GM12873 (cell line): ENCODE results near the gene PSMD4.

ENCODE experiments used
- TF ChIP-seq, protein P1 (sequence below): IDR thresholded peaks from 2 replicates; pipeline ENCODE4 v1.5.1; 2012; ENCODE audit warnings: low read depth, mild to moderate bottlenecking, moderate library complexity, low read length, control low read depth; ENCODE audit not compliant: insufficient read depth; ENCODE audit errors: missing control alignments

Gene PSMD4

DNA sequence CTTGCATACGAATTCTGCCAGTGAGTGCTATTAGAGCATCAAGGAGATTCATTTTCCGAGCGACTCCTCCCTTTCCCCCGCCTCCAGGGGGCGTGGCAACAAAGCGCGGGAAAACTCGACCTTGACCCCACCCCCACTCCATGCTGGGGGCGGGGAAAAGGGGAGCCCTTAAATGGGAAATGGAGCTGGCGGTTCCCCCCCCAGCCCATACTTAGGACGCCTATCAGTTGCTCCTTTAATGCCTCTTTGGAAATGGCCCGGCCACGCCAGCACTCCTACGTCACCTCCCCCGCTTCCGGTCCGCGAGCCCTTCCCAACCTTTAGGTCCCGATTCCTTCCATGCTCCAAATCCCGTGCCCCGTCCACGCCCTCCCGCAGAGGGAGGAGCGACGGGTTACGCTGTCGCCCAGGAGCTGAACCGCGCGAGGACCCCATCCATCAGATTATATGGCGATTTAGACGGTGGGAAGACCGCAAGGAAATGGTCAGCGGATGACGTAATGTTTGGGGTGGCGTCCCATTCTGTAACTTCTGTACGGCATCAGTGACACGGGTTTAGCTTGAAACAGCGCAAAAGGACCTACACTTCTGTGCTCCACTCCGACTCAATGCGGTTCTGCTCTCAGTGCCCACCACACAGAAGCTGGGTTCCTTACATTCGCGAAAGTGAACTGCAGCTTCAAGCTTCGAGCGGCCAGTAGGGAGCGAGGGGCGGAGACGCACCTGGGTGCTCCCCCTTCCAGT is 26.9 kb downstream of the PSMD4 start:
- TF ChIP-seq, protein P1, sequence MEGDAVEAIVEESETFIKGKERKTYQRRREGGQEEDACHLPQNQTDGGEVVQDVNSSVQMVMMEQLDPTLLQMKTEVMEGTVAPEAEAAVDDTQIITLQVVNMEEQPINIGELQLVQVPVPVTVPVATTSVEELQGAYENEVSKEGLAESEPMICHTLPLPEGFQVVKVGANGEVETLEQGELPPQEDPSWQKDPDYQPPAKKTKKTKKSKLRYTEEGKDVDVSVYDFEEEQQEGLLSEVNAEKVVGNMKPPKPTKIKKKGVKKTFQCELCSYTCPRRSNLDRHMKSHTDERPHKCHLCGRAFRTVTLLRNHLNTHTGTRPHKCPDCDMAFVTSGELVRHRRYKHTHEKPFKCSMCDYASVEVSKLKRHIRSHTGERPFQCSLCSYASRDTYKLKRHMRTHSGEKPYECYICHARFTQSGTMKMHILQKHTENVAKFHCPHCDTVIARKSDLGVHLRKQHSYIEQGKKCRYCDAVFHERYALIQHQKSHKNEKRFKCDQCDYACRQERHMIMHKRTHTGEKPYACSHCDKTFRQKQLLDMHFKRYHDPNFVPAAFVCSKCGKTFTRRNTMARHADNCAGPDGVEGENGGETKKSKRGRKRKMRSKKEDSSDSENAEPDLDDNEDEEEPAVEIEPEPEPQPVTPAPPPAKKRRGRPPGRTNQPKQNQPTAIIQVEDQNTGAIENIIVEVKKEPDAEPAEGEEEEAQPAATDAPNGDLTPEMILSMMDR = peak; percentile 6

DNA sequence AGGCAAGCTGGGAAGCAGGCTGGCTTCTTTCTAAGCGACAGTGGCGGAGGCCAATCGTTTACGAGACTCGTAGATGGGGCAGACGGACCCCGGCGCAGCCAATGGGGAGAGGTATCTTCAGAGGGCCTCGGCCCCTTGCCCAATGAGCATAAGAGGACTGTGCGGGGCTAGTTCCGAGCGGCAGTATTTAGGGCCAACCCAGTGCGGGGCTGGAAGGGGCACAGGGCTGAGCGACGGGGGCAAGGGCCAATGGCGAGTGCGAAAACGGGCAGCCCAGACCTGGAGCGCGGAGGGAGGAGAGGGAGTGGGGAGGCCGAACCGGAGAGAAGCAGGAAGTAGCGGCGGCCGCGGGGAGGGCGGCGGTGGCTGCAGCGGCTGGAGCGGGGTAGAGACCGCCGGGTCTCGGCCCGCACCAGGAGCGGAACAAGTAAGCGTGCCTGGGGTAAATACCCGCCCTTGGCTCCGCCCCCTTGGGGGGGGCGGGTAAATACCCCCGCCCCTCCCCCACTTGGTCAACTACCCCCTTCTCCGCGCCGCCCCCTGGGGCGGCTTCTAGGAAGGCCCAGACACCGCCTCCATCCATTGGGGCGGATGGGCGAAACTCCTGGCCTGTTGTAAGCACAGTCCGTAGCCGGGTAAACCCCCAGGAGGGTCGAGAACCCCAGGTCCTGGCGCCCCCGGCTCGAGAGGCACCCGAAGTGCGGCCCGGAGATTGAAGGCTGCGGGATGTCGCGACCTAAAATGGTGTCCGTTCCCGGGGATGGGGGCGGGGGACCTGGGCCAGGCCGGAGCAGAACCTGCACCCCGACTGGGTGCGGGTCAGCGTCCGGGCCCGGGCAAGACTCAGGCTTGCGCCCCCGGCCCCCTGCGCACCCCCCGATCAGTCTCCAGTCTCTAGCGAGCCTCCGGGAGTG is 27.7 kb downstream of the PSMD4 start, which contains the start of gene ZNF687:
Gene ZNF687, plus strand, starts transcription at position 331 of the 914 bp plus-strand sequence. CDS start 3,993 bp downstream, outside the sequence.
- TF ChIP-seq, protein P1 = no peak

DNA sequence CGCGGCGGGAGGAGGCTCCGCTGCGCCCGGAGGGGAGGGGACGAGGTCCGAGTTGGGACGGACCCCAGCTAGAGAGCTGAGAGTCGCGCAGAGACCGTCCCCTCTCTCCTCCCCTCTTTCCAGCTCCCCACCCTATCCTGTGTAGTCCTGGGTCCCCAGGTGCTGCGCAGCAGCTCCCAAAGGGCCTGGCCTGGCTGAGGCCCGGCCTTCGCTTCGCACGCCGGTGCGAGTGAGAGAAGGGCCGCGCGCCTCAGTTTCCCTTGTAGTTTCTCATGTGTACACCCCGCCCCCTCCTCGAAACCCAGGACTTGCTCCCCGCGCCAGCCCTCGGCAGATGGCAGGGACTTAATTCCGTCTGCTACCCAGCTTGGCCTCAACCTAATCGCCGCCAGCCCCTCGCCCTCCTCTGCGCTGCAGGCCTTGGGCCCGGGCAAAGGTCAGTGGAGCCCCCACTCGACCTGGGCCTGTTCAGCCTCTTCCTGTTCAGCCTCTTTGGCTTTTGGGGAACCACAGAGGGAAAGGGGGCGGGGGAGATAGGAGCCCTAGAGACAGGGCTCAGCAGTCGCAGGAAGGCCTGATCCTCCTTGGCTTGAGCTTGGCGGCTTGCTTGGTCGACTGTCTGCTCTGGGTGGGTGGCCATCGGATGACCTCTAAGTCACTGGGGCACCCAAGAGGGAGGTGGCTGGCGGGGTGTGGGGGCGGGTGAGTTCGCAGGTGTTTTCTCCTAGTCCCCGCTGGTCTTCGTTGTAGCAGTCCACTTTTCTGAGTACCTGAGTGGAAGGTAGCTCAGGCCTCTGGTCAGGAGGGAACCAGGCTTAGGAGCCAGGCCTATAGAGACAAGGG is 28.6 kb downstream of the PSMD4 start:
- TF ChIP-seq, protein P1 = no peak

DNA sequence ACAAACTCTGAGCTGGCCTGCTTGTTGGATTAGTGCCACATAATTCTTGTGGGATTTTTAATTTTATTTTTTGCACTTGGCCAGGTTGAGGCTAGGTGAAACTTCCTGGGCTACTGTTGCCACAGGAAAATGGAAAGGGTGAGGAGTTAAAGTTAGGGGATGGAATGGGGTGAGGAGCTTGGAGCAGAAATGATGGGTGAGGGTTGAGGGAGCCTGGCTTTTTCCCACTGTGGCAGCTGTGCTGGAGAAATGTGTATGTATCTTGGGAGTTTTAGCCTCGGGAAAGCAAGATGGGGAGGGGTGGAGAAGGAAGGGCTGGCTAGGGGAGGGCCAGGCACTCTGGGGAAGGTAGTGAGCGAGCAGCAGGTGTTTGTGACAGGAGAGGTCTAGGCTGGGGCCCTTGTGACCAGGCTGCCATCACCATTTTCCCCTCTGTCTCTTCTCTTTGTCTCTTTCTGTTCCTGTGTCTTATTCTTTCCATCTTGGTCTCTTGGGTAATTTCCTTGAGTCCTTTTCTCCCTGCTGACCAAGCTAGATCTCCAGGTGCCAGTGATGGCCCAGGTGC is 29.6 kb downstream of the PSMD4 start:
- TF ChIP-seq, protein P1 = no peak

DNA sequence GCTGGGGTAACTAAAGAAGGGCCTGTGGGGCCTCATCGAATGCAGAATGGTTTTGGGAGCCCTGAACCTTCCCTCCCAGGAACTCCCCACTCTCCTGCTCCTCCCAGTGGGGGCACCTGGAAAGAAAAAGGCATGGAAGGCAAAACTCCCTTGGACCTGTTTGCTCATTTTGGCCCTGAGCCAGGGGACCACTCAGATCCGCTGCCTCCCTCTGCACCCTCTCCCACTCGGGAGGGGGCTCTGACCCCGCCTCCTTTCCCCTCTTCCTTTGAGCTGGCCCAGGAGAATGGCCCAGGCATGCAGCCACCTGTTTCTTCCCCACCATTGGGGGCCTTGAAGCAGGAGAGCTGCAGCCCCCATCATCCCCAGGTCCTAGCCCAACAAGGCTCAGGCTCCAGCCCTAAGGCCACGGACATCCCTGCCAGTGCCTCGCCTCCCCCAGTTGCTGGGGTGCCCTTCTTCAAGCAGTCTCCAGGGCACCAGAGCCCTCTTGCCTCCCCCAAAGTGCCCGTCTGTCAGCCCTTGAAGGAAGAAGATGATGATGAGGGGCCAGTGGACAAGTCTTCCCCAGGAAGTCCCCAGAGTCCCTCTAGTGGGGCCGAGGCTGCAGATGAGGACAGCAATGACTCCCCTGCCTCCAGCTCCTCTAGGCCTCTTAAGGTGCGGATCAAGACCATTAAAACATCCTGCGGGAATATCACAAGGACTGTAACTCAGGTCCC is 32.2 kb downstream of the PSMD4 start:
- TF ChIP-seq, protein P1 = no peak

DNA sequence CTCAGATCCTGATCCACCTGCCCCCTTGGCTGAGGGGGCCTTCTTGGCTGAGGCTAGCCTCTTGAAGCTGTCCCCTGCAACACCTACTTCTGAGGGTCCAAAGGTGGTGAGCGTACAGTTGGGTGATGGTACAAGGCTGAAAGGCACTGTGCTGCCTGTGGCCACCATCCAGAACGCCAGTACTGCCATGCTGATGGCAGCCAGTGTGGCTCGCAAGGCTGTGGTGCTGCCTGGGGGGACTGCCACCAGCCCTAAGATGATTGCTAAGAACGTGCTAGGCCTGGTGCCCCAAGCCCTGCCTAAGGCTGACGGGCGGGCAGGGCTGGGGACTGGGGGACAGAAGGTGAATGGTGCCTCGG is 32.8 kb downstream of the PSMD4 start:
- TF ChIP-seq, protein P1 = no peak
